ENCODE results near the gene RALGDS.
A peak's percentile ranks its signal among the peaks of the same experiment; 100 is the strongest.

The RALGDS gene

DNA sequence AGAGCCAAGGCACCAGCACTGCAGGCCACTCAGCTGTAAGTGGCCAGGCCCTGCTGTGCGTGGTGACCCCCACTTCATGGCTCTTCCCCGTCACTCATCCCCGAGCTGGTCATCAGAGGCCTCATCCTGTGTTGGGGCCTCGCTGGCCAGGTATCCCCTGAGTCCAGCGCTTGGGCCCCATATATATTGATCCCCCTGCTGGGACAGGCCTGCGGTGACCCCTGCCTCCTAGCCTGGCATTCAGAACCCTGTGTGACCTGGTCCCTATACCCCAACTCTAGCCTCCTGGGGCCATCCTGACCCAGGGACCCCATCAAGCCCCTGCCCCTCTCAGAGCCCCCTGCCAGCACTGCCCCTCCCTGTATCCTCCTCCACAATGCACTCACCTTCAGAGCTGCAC is 30.0 kb upstream of the RALGDS start:
- DNase-seq (ENCODE audit: low read depth), result no peak

DNA sequence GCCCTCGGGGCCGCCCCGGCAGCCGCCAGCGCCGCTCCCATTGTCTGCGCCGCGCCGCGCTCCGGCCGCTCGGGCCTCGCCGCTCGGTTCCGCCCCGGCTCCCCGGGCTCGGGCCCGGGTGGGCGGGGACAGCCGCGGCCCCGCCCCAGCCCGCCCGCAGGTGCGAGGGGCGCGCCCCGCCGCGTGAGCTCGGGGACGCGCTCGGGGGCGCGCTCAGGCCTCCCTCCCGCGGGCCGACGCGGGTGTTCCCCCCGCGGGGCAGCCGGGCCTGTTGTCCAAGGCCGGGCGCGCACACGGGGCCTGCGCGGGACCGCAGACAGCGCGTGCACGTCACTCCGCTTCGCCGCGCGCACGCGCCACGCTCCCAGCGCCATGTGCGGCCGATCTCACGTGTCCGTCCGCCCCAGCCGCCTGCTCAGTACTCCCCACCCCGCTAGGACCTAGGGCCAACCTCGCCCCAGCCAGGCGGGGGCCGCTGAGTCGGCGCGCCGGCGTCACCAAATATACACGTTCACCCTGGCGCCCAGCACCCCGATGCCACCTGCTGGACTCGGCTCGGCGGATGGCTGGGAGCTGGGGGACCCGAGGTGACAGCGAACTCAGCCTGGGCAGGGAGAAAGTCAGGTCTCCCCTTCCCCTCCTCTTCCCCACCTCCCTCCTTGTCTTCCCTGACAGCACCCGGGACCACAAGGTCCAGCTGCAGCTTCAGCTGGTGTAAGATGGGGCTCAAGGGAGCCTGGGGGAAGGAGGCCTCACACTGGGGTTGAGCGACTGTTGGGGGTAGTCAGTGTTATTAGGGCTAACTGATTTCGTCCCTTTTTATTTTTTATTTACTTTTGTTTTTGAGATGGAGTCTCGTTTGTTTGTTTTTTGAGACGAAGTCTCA is 28.3 kb upstream of the RALGDS start:
- DNase-seq (ENCODE audit: low read depth), result peak; percentile 81

DNA sequence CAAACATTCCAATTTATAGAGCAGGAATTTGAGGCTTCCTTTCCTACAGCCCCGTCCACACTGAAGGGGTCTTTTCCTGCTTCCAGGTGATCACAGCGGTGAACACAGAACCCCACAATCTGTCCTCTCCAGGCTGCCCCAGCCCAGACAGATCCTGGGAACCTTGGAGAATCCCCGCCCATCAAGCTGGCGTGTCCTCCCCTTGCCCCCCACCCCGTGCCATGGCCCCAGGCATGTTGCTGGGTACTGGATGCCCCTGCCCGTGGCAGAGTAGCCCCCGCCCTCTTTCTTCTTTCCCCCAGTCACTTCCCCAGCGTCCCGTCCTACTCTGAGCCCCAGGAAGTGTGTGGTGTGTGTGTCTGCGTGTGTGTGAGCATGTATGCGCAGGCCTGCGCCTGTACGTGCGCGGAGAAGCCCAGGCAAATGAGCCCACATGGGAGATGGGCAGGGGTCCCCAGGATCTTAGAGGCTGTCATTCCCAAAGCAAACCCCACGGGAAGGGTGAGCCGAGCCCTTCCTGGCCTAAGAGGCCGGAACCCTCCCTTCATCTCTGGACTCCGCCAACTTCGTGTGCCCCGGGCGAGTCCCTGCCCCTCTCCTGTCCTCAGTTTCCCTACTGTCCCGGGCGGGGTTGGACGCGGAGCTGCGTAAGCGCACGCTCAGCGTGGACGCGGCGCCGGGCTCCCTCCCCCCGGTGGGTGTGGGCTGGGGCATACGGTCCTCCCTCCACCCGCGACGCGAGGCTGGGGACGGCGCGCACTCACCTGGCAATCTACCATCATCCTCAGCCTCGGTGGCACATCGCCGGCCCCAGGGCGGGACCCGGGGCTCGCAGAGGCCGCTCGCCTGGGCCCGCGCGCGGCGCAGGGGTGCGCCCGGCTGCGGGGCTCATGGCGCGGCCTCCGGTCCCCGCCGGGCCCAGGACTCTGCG is 27.4 kb upstream of the RALGDS start:
- DNase-seq (ENCODE audit: low read depth), result no peak

DNA sequence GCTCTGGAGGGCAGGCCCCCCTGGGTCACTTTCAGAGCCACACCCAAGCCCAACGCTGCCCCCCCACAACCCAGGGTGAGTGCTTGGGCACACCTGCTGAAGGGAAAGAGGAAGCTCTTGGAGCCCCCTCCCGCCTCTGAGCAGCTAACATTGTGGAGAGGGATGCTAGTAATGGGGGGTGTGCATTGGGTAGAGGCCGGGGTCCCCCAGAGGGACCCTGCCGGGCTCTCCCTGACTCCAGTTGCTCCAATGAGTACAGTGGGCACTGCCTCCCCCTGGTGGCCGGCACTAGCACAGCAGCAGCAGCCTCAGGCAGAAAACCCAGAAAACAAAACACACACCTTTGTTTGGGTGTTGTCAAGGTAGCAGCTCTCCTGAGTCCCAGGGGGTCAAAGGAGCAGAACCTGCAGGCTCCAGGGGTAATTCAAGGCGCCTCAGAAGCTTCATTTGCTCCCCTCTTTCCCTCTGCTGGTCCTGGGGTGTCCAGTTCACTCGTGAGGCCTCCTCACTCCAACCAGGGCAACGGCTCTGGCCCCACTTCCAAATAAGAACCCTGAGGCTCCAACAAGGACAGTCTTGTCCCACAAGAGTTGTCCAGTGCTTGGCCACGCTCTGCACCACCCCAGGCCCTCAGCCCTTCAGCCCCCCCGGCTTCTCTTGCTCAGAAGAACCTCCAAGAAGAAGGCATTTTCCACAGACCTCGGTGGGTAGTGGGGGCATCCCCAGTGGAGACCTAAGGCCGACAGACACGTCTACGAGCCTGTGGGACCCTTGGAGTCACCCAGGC is 26.6 kb upstream of the RALGDS start:
- DNase-seq (ENCODE audit: low read depth), result peak; percentile 24

DNA sequence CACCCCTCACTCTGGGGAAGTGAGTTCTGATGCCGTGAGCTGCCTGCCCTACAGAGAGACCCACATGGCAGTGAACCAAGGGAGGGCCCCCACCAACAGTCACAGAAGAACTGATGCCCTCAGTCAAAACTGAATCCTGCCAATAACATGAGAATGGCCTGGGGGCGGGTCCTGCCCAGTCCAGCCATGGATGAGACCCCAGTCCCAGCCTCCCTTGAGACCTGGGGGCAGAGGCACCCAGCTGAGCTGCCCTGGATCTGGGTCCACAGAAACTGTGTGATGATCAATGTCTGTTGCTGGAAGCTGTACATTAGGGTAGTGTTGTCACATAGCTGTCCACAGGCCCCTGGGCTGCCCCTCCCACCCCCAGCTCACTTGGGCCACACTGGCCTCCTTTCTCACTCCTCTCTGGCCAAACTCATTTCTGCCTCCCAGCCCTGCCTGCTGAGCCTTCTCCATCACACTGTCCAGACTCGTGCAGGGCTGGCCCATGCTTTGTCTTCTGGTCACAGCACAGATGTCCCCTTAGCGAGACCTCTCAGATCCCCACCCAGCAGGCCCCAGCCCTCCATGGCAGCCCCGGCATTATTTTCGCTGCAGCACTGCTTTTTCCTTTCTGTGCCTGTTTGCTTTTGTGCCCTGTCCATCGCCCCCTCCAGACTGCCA is 25.8 kb upstream of the RALGDS start:
- DNase-seq (ENCODE audit: low read depth), result no peak

DNA sequence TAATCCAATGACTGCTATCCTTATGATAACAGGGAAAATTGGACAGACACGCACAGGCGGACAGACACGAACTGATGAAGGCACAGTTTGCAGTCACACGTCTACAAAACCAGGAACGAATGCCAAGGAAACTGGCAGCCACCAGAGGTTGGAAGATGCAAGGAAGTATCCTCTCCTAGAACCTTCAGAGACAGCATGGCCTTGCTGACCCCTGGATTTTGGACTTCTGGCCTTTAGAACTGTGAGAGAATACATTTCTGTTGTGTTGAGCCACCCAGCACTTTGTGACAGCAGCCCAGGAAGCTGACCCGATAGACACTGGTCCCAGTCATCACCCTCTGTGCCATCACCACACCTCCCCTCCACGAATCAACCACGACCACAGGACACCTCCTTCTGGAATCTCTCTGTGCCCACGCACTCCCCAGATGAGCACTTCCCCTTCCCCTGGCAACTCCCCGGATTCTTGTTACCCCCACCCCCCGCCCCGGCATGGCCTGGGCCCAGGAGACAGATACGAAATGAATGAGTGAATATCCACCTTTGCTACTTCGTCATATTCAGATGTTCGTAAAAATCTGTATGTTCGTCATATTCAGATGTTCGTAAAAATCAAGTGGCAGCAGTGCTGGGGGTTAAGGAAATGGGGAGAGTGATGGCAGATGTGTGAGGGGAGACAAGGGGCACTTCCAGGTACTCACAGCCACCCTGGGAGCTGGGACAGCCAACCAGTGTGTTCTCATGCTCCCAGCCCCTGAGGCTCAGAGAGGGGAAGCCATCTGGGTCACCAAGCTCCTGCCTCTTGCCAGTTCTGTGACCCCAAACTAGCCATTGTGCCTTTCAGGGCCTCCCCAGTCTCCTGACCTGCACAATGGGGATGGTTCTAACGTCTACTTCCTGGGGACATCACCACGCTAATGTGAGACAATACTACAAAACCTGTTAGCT is 24.1 kb upstream of the RALGDS start:
- no peak for DNase-seq (ENCODE audit: low read depth)

DNA sequence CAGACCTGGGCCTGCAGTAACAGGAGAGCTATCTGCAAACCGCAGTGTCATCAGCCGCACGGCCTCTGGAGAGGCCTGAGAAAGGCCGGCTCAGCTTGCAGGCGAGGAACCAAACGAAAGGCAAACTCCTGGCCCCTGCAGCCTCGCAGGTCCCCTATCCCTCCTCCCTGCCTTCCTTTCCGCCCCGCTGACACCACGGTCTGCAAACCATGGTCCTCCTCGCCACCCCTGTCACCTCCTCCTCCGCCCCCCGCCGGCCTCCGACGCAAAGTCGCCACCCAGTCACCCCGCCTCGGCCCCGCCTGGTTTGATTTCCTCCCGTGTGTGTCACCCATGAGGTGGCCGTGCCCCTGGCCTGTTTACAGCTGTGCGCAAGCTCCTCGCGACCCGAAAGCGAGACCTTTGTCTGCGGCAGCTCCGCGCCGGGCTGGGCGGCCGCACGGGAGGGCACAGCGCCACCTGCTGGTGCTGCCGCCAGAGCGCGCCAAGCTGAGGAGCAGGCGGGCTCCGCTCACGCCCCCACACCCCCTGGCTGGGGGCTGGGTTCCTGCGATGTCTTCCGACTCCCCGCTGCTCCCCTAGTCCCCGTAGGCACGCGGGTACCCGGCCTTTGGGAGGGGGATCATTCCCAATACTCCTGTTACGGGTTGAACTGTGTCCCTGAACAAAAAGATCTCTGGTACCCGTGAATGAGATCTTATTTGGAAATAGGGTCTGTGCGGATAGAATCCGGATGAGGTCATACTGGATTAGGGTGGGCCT is 23.3 kb upstream of the RALGDS start:
- peak; percentile 43 for DNase-seq (ENCODE audit: low read depth)

DNA sequence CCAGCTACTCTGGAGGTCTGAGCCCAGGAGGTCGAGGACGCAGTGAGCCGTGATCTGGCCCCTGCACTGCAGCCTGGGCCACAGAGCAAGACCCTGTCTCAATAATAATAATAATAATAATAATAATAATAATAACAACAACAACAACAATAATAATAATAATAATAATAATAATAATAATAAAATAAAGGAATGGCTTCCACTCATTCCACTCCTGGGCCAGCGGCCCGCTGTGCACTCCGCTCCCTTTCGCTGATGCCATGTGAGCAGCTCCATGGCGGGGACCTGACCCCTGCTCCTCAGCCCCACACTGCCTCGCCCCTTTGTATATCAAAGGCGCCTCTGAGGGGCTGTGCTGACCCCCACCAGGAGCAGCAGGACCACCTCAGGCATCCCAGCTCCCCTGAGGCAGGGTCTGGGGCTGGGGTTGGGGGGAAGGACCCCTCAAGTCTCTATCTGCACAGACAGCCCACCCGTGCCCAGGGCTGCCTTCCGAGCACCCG is 22.6 kb upstream of the RALGDS start:
- no peak for DNase-seq (ENCODE audit: low read depth)

DNA sequence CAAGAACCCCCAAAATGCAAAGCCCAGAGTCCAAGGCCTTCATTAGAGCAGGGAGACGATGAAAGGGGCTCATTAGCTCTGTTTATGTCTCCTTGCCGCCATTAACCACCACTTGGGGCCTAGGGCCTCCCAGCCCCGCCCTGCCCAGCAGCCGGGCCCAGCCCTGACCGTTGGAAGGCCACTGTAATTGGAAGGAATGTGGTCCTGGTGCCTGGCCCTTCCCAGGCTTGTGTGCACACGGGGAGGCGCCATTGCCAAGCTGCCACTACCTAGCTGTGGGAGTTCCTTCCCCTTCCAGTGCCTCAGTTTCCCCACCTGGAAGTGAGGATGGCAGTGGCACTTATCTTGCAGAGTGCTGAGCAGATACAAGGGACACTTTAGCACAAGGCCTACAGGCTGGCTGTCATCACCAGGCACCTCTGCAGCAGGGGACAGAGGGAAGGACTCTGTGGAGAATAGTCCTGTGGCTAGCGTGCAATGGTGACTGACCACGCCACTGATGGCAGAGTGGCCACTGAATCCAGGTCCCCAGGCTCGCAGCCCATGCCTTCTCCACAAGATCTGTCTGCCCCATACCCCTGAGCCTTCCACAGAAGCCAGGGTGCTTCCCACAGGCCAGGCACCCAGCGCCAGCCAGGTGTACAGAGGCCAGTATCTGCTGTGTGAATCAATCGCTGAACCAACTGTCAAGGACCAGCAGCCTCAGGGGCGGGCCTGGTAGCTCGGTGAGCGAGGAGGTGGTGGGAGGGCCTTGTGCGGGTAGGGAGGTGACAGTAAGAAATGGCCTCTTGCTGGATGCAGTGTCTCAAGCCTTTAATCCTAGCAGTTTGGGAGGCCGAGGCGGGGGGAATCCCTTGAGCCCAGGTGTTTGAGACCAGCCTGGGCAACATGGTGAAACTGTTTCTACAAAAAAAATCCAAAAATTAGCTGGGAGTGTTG is 21.9 kb upstream of the RALGDS start:
- DNase-seq (ENCODE audit: low read depth), result no peak

DNA sequence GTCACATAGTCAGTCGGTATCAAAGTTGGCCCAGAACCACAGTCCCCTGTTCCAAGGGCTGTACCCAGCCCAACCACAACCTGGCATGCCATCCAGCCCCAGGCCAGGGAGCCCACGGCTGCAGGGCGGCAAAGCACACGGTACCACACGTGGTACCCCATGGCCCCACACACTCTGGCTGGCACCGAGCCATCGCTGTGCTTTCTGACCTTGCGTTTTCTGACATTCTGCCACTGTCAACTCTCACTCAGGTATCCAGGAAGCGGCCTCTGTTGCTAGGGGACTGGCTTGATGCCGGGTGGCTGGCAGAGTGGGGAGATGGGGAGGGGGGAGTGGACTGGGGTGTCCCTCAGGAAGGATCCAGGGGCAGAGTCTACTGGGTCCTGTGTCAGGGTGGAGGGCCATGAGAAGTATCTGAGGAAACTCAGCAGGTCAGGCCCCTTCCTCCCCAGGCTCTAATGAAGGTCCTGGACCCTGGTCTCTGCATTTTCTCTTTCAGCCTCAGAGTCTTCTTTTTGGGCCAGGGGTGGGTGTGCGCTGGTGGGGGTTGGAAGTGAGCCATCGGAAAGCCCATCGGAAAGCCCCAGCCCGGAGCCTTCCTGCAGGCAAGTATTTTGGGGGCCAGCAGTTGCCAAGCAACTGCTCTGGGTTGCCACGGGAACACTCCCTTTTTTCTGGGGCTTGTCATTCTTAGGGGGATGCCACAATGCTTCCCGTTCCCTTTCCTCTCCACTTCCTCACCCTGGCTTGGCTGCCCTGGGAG is 21.0 kb upstream of the RALGDS start:
- no peak for DNase-seq (ENCODE audit: low read depth)

DNA sequence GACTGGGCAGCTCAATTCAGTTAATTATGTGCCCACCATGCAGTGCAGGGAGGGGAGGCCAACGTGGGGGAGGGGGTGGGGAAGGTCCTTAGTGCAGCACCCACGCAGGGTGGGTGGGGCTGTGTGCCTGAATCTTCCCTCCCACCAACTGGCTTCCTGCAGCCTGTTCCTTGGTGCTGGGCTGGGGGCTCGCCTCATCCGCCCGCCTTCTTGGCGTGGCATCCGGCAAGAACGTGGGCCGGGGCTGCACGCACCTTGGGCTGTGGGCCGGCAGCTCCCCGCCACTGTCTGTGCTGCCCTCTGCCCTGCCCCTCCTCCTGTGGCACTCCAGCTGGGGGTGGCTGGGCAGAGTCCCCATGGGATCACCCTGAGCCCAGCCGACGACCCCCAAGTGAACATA is 19.6 kb upstream of the RALGDS start:
- DNase-seq (ENCODE audit: low read depth), result no peak

DNA sequence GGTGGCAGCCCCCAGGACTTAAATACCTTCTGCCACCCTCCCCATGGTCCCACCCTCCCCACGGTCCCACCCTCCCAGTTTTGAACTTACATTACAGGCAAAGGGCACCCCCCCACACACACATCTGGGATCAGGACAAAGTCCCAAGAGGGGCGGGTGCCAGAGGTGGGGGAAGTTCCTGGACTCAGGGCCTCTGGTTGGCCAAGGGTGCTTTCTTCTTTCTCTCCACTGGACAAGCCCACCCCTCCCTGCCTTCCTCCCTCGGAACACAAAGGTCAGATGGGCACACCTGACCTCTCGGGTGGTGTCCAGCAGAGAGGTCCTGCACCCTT is 19.1 kb upstream of the RALGDS start:
- no peak for DNase-seq (ENCODE audit: low read depth)

DNA sequence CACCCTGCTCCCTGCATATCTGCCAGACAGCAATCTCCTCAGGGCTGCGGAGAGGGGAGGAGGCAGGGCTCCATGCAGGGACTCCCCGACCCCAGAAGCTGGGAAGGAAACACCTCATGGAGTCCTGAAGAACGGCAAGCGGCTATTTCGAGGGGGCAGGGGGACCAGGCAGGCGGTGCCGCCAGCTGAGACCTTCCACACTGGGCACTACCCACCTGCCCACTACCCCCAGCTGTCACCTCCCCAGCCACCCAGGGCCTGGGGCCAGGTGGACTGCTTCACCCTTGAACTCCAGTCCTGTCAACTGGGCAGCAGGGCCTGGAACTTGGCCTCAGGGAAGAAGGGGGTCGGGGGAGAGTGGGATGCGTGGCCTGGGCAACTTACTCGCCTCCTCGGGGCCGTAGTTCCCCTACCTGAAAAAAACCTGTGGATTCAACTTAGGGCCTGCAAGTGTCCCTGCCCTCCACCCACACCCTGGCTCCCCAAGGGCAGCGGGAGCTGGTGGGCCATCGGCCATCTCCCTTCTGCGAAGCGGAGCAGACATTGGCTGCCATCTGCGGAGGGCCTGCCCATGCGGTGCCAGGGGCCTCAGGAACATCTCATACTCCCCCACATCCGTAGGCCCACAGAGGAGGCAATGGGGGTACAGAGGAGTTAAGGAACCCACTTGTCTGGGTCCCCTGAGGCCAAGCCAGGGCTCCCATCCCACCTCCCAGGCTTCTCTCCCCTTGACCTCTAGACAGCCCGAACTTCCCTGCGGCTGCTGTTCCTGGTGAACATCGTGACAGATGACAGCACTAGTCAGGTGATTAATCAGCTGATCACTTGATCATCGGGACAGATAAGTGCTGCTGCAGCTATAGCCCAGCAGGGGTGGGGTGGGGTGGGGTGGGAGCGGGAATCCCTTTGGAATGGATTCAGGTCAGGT is 18.5 kb upstream of the RALGDS start:
- DNase-seq (ENCODE audit: low read depth), result no peak

DNA sequence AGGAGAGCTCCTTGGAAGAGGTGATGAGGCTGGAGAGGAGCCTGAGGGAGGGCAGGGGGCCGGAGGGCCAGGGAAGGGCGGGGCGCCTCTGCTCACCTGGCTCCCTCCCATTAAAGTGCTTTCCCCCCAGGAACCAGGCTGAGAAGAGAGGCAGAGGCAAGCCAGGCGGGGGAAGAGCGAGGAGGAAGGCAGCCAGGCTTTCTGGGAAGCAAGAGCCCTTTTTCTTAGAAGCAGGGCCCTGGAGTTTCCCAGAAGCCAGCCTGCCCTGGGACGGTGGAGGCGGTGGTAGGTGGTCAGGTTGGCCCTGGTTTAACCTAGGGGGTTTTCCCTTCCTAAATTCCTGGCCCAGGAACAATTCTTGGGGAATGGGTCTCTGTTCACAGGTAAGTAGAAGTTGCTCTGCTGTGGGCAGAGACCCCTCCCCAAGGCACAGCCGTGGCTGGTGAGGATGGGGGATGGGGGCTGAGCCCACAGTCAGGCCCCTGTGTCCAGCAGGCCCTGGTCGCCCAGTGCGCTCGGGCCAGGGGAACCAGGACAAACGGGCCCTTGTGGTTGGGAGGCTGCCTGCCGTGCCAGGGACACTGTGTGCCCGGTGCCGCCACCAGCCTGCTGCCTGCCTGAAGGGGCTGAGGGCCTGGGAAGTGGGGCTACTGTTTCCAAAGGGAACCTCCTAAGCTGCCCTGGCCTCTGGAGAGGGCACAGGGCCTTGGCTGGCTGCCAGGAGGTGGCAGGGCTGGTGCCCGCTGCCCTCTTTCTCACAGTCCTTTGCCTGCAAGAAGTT is 16.6 kb upstream of the RALGDS start:
- DNase-seq (ENCODE audit: low read depth), result no peak

DNA sequence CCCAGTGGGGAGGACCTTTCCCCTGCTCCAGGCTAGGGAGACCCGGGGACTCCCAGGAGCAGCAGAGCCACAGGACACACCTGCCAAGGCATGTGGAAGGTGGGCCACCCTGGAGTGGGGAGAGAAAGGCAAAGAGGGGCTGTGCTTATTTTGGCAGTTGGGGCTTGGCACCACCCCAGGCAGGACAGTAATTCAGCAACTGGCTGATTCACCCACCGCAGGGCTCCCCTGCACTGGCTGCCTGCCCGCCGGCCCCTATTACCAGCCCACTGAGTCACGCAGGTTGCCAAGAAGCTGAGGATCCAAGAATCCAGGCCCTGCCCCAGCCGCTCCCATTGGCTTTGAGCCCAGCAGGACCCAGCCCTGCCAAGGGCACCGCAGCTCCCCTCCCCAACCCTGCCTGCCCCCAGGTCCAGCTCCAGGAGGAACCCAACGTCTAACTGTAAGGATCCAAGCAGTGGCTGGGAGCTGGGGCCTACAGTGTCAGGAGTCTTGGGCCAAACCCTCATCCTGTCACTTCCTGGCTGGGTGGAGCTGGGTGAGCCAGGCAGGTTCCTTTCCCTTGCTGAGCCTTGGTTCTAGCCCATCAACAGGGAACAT is 14.2 kb upstream of the RALGDS start:
- peak; percentile 86 for DNase-seq (ENCODE audit: low read depth)
